ENCODE measurements around the gene INAFM2.

The INAFM2 gene

DNA sequence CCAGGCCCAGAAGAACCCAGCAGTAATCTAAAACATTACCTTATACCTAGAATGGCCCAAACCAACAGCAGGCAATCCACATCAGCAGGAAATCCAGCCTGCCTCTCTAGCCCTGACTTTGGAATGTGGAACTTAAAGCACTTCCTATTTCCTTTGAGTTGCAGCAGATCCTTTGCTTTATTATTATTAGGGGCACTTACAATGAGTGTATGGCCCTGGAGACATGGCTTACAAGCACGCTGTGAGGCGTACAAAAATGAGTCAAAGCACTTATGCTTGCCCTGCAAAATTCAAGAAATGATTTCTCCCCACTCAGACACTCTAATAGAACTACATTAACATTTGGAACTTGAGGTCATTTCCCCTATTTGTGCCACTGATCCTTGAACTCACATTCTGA lies 49.5 kb downstream of the INAFM2 start:
- peaks cover 8% of the 10 kb centered on the region for H3K4me1 Mint-ChIP-seq
- TF ChIP-seq CTCF (IDR thresholded peaks at IDR 0.05) = no peak
- no peak overlapping the region for H3K27ac Mint-ChIP-seq
- H3K9me3 Mint-ChIP-seq = no peaks in the 10 kb centered on the region
- H3K4me3 Mint-ChIP-seq = no peak overlapping the region
- no peak for DNase-seq
- peaks cover 34% of the 10 kb centered on the region for H3K27me3 Mint-ChIP-seq (ENCODE audit: low read depth, poor library complexity)
- H3K36me3 Mint-ChIP-seq (ENCODE audit: low read depth) = no peaks in the 10 kb centered on the region
